GM12801 (cell line): Measurements from ENCODE around the gene VPS8.

Experiments
- TF ChIP-seq, protein P1 (sequence below): IDR thresholded peaks from one replicate; pipeline ENCODE4 v1.5.1; 2011; ENCODE audit warnings: control low read depth; ENCODE audit not compliant: insufficient read length; ENCODE audit errors: extremely low read depth

Gene VPS8

DNA sequence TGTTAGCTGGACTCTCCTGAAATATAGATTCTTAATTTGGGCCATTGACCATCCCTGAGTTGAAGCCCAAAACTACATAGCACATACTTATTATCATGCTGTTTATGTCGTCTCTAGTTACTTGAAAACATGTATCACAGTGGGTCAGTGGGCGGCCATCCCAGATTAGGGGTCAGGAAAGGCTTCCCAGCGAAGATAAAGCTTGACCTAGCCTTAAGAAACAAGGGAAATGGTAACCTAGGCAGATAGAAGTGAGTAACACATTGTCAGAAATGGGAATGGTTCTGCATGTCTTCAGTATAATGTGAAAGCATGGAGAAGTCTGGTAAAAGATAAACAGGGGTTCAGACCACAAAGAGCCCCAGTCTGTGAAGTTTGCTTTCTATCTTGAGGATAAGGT lies 216.2 kb downstream of the VPS8 start:
- TF ChIP-seq, protein P1, sequence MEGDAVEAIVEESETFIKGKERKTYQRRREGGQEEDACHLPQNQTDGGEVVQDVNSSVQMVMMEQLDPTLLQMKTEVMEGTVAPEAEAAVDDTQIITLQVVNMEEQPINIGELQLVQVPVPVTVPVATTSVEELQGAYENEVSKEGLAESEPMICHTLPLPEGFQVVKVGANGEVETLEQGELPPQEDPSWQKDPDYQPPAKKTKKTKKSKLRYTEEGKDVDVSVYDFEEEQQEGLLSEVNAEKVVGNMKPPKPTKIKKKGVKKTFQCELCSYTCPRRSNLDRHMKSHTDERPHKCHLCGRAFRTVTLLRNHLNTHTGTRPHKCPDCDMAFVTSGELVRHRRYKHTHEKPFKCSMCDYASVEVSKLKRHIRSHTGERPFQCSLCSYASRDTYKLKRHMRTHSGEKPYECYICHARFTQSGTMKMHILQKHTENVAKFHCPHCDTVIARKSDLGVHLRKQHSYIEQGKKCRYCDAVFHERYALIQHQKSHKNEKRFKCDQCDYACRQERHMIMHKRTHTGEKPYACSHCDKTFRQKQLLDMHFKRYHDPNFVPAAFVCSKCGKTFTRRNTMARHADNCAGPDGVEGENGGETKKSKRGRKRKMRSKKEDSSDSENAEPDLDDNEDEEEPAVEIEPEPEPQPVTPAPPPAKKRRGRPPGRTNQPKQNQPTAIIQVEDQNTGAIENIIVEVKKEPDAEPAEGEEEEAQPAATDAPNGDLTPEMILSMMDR: no peak

DNA sequence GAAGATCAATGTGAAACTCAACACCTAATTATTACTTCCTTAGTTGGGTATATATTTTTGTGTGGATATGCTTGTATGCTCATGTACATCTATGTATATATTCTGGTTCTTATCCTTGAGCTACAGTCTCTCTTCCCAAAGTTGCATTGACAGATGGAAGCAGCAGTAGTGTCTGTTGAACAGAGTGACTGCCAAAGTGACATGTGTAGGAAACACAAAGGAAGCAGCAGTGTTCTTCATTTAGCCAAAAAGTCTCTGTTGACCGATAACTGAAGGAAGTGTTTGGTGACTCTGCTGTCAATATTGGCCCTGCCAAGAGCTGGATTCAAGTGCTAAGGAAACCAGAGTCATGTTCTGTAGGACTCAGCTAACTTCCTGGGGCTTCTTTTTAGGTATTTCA lies 217.1 kb downstream of the VPS8 start:
- TF ChIP-seq, protein P1: no peak

DNA sequence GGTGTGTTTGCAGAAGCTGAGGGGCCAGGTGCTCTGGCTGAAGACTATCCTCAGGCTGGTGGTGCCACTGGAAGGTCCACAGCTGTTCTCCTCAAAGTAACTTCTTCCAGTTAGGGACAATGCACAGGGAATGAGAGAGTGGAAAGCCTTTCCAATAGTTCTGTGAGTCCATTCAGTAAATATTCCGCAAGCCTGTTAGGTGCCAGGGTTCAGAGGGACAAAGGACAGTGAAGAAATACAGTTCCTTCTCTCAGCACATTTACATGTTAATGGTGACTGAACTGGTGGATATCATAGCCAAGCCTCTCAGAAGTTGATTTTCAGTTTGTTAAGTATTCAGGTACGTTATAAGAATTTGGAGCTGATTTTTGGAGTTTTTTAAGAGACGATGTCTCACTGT lies 218.4 kb downstream of the VPS8 start:
- TF ChIP-seq, protein P1: no peak

DNA sequence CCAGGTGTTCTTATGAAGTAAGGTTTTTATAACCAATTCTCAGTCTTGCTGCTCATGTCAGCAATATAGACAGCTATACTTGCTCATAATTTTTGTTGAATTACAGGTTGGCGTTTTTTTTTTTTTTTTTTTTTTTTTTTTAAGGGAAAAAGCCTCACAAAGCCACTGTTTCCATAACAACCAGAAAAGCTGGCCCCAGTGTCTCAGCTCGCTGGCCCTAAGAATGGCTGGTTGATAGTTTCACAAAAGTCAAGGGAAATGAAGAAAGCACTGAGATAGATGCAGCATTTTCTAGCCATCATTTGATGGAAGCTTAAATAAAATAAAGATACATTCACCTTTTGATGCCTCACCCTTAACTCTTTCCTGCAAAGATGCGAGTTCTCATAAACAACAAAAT lies 219.0 kb downstream of the VPS8 start:
- TF ChIP-seq, protein P1: no peak

DNA sequence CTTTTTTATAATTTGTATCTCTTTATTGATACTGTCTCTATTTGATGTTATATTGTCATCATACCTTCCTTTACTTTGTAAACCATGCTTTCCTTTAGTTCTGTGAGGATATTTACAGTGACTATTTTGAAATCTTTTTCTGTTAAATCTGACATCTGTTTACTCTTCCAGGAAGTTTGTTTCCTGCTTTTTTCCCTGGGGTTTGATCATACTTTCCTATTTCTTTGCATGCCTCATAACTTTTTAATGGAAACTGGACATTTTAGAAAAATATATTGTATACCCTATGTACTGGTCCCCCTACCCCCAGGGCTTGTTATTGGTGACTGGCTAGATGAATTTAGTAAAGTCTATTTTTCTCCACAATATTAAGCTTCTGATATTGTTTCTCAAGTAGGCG lies 225.8 kb downstream of the VPS8 start:
- TF ChIP-seq, protein P1: no peak

DNA sequence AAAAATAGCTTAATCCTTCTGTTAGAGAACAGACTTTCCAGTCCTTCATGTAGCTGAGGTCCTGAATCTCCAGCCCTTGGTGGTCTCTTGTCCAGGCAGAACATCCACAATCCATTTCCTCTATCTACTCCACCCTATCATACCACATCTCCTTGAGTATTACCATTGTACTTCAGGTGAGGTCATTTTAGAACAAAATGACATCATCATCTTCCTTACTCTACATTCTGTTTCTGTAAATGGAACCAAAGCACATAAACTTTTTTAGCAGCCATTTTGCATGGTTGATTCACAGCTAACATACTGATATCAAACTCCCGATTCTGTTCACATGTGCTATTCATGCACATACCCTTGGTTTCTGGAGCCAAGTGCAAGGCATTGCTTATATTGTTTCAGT lies 228.5 kb downstream of the VPS8 start:
- TF ChIP-seq, protein P1: no peak

DNA sequence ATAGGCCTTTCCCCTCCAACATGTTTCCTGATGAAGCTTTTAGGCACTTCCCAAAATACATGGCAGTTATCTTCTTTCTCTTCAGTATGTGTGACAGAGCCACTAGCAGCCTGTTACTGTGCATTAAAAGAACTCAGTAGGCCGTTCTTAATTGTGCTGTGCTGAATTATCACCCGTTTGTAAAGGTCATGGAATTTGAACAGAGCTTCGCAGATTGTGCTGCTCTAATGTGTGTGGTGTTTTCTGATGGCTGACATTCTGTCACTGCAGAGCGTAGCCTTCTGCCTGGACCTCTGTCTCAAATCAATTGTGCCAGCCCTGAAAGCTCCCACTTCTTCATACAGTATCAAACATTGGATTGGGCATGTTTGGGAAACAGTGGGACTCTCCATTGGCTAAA lies 229.6 kb downstream of the VPS8 start:
- TF ChIP-seq, protein P1: no peak
